ENCODE measurements around the gene ZBTB34. TPM values are rescaled to one million over a fixed set of nuclear protein-coding genes. Genes with fewer than 3 reads are reported as not detected.

The ZBTB34 gene
- polyA plus RNA-seq, 3 donors = 3.2 to 15.3 (median 3.6) TPM

- Histone ChIP-seq H3K4me1 (ENCODE audit: control insufficient read depth in 1 of 2, insufficient read depth in 2 of 2, low read length in 2 of 2) (peaks cover 30 to 33% of the 10 kb centered on the region in 2 donors), H3K36me3 (replicated peaks in 1 of 2; ENCODE audit: control insufficient read depth in 1 of 2, insufficient read depth in 2 of 2, low read length in 2 of 2) (peaks cover 32 to 60% of the 10 kb centered on the region in 2 donors), H3K27ac (ENCODE audit: low read depth in 1 of 2, low read length in 2 of 2) (no peak overlapping the region), H3K4me2 (replicated peaks; ENCODE audit: extremely low read depth, low read length, poor library complexity, severe bottlenecking) (no peak overlapping the region), H3K4me3 (replicated peaks in 1 of 3; ENCODE audit: low read depth in 2 of 3, low read length in 3 of 3) (no peak overlapping the region), H3K79me2 (ENCODE audit: insufficient read depth, low read length) (peaks cover 93% of the 10 kb centered on the region), H3K27me3 (ENCODE audit: control insufficient read depth in 2 of 2, insufficient read depth in 2 of 2, low read length in 2 of 2) (no peaks in the 10 kb centered on the region), H2AFZ (ENCODE audit: insufficient read depth, low read depth, low read length, poor library complexity, severe bottlenecking) (no peak overlapping the region), H3K9ac (ENCODE audit: insufficient read depth, low read length, poor library complexity, severe bottlenecking) (no peak overlapping the region), H4K20me1 (ENCODE audit: insufficient read depth, low read length) (peaks cover 85% of the 10 kb centered on the region), H3K9me3 (replicated peaks in 1 of 2; ENCODE audit: control insufficient read depth in 1 of 2, insufficient read depth in 1 of 2, low read length in 2 of 2) (no peaks in the 10 kb centered on the region)
- peaks cover 53% of the 10 kb centered on the region for H3K4me1 Mint-ChIP-seq
- H3K36me3 Mint-ChIP-seq = peaks cover 48 to 57% of the 10 kb centered on the region in 2 donors
- no peak overlapping the region for H3K4me3 Mint-ChIP-seq
- intact Hi-C loops (cut with micrococcal nuclease) = loop anchor here in 1 of 2 donors (5.0 kb wide), 2 partner anchors 53 to 57 kb away; partner anchors contain the start of gene ZBTB43
- peak overlapping the region in 2 of 7 donors; percentile 6 to 36 for H3K27ac Mint-ChIP-seq
- TF ChIP-seq CTCF (IDR thresholded peaks at IDR 0.05) = no peak
- H3K9me3 Mint-ChIP-seq = no peaks in the 10 kb centered on the region
- no peak for DNase-seq
- H3K27me3 Mint-ChIP-seq (ENCODE audit: low read depth in 3 of 3) = peaks cover 0 to 1% (median 0%) of the 10 kb centered on the region in 3 donors
- 100% methylated on average over 1 of the region's 2 CpGs for WGBS (ENCODE audit: insufficient coverage)
Observed at GRCh38 chr9:126864771-126865170, 4.3 kb downstream of the ZBTB34 start.

GRCh38 chr9:126869368-126869767, 8.9 kb downstream of the ZBTB34 start:
- 100% methylated on average over 1 of the region's 7 CpGs for WGBS (ENCODE audit: insufficient coverage)
- Histone ChIP-seq H4K20me1 (ENCODE audit: insufficient read depth, low read length) (peaks cover 100% of the 10 kb centered on the region), H3K36me3 (replicated peaks in 1 of 2; ENCODE audit: control insufficient read depth in 1 of 2, insufficient read depth in 2 of 2, low read length in 2 of 2) (peaks cover 31 to 59% of the 10 kb centered on the region in 2 donors), H2AFZ (ENCODE audit: insufficient read depth, low read depth, low read length, poor library complexity, severe bottlenecking) (no peak overlapping the region), H3K79me2 (ENCODE audit: insufficient read depth, low read length) (peaks cover 100% of the 10 kb centered on the region), H3K9me3 (replicated peaks in 1 of 2; ENCODE audit: control insufficient read depth in 1 of 2, insufficient read depth in 1 of 2, low read length in 2 of 2) (no peaks in the 10 kb centered on the region), H3K9ac (ENCODE audit: insufficient read depth, low read length, poor library complexity, severe bottlenecking) (no peak overlapping the region), H3K4me3 (replicated peaks in 1 of 3; ENCODE audit: low read depth in 2 of 3, low read length in 3 of 3) (no peak overlapping the region), H3K27ac (ENCODE audit: low read depth in 1 of 2, low read length in 2 of 2) (no peak overlapping the region), H3K4me1 (ENCODE audit: control insufficient read depth in 1 of 2, insufficient read depth in 2 of 2, low read length in 2 of 2) (no peaks in the 10 kb centered on the region), H3K27me3 (ENCODE audit: control insufficient read depth in 2 of 2, insufficient read depth in 2 of 2, low read length in 2 of 2) (no peaks in the 10 kb centered on the region), H3K4me2 (replicated peaks; ENCODE audit: extremely low read depth, low read length, poor library complexity, severe bottlenecking) (no peak overlapping the region)
- DNase-seq = no peak
- Mint-ChIP-seq H3K27ac (peak overlapping the region in 4 of 7 donors; percentile 15 to 86 (median 76)), H3K27me3 (ENCODE audit: low read depth in 3 of 3) (peaks cover 0 to 1% (median 0%) of the 10 kb centered on the region in 3 donors), H3K4me1 (peaks cover 34% of the 10 kb centered on the region), H3K36me3 (peaks cover 41 to 66% of the 10 kb centered on the region in 2 donors), H3K9me3 (peaks cover 0 to 1% (median 0%) of the 10 kb centered on the region in 7 donors), H3K4me3 (no peak overlapping the region)
- intact Hi-C loops (cut with micrococcal nuclease) = no loop called here
- TF ChIP-seq CTCF (IDR thresholded peaks at IDR 0.05) = no peak
